Measurements from ENCODE around the gene PSME2.
A peak's percentile ranks its signal among the peaks of the same experiment; 100 is the strongest.

Gene PSME2

DNA sequence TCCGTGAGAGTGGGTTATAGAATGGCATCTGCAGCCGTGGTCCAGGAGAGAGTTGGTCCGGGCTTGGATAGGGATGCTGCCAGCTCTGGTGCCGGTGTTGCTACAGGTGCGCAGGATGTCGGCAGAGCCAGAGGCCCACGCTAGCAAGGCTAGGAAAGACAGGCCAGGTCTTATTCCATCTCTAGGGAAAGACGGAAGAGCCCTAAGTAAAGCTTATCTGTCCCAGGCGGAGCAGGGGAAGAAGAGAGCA lies 10.9 kb downstream of the PSME2 start (continued):
- TF ChIP-seq ZNF549 (tag by site-specific recombination; IDR thresholded peaks at IDR 0.05) (no peak), ZBTB20 (tag by site-specific recombination; IDR thresholded peaks at IDR 0.05) (0 out of 2 replicates have a peak, but pooled peaks have one; percentile 28), ZNF544 (tag by site-specific recombination; IDR thresholded peaks at IDR 0.05) (no peak), ZFP3 (tag by site-specific recombination; IDR thresholded peaks at IDR 0.05; ENCODE audit: low read depth) (no peak), ZNF202 (tag by site-specific recombination; IDR thresholded peaks at IDR 0.05; ENCODE audit: borderline replicate concordance) (no peak), SCRT1 (tag by site-specific recombination; IDR thresholded peaks at IDR 0.05; ENCODE audit: borderline replicate concordance) (peak; percentile 94), ZBTB17 (tag by site-specific recombination; IDR thresholded peaks at IDR 0.05) (no peak; the same call in 1 of the 2 replicates), ZNF214 (tag by site-specific recombination; IDR thresholded peaks at IDR 0.05; ENCODE audit: borderline replicate concordance) (no peak), ZNF169 (tag by site-specific recombination; IDR thresholded peaks at IDR 0.05) (no peak), KLF1 (tag by site-specific recombination; IDR thresholded peaks at IDR 0.05) (no peak), SP2 (tag by site-specific recombination; IDR thresholded peaks at IDR 0.05) (no peak), ZBTB7A (tag by site-specific recombination; IDR thresholded peaks at IDR 0.05; ENCODE audit: low read depth) (no peak)
- TF ChIP-seq, protein P1, sequence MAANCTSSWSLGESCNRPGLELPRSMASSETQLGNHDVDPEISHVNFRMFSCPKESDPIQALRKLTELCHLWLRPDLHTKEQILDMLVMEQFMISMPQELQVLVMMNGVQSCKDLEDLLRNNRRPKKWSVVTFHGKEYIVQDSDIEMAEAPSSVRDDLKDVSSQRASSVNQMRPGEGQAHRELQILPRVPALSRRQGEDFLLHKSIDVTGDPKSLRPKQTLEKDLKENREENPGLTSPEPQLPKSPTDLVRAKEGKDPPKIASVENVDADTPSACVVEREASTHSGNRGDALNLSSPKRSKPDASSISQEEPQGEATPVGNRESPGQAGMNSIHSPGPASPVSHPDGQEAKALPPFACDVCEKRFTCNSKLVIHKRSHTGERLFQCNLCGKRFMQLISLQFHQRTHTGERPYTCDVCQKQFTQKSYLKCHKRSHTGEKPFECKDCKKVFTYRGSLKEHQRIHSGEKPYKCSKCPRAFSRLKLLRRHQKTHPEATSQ (tag by site-specific recombination; IDR thresholded peaks at IDR 0.05), result no peak

DNA sequence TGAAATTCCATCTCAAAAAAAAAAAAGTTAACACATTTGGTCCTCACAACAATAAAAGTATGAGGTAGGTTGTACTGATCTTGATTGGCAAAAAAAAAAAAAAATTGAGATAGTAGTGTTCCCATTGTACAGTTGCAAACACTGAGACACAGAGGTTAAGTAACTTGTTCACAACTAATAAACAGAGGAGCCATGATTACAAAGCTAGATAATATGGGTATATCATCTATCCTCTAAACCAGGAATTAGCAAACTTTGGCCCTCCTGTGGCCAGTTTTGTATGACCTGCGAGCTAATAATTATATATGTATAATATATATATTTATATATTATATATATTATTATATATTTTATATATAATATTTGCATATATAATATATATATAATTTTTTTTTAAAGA lies 12.7 kb downstream of the PSME2 start:
- ChIA-PET CTCF (interaction anchor here (0.6 to 1.5 kb wide), 2 partner anchors 18 to 23 kb away, joined by 4 to 7 read pairs; no protein-coding TSS in a partner anchor), POLR2A (interaction anchor here (0.9 to 1.2 kb wide), 3 partner anchors 13 to 40 kb away, joined by 3 to 5 read pairs (median 4); partner anchors contain the start of genes PCK2, PSME2 and RNF31)
- Histone ChIP-seq H3K36me3 (ENCODE audit: control insufficient read depth in 2 of 2, insufficient read depth in 1 of 2, low read length in 2 of 2) (peaks cover 1 to 16% of the 10 kb centered on the region in 2 experiments), H3K4me3 (ENCODE audit: low read depth, low read length) (no peak overlapping the region), H3K4me1 (ENCODE audit: control insufficient read depth, insufficient read depth, low read length) (no peaks in the 10 kb centered on the region; the same call in 1 of the 2 replicates), H3K9me3 (ENCODE audit: control insufficient read depth, insufficient read depth, low read depth, low read length) (no peaks in the 10 kb centered on the region), H3K27ac (ENCODE audit: extremely low read depth, low read depth, low read length) (no peak overlapping the region)
- TF ChIP-seq ZFP3 (tag by site-specific recombination; IDR thresholded peaks at IDR 0.05; ENCODE audit: low read depth) (no peak), RBAK (tag by site-specific recombination; IDR thresholded peaks at IDR 0.05) (no peak), ZNF266 (tag by site-specific recombination; IDR thresholded peaks at IDR 0.05; ENCODE audit: low read depth) (no peak), TRIM28 (IDR thresholded peaks at IDR 0.05; ENCODE audit: borderline replicate concordance, low read length) (no peak), SCRT2 (tag by site-specific recombination; IDR thresholded peaks at IDR 0.05) (no peak), ZNF544 (tag by site-specific recombination; IDR thresholded peaks at IDR 0.05) (no peak)
- TF ChIP-seq, protein P2, sequence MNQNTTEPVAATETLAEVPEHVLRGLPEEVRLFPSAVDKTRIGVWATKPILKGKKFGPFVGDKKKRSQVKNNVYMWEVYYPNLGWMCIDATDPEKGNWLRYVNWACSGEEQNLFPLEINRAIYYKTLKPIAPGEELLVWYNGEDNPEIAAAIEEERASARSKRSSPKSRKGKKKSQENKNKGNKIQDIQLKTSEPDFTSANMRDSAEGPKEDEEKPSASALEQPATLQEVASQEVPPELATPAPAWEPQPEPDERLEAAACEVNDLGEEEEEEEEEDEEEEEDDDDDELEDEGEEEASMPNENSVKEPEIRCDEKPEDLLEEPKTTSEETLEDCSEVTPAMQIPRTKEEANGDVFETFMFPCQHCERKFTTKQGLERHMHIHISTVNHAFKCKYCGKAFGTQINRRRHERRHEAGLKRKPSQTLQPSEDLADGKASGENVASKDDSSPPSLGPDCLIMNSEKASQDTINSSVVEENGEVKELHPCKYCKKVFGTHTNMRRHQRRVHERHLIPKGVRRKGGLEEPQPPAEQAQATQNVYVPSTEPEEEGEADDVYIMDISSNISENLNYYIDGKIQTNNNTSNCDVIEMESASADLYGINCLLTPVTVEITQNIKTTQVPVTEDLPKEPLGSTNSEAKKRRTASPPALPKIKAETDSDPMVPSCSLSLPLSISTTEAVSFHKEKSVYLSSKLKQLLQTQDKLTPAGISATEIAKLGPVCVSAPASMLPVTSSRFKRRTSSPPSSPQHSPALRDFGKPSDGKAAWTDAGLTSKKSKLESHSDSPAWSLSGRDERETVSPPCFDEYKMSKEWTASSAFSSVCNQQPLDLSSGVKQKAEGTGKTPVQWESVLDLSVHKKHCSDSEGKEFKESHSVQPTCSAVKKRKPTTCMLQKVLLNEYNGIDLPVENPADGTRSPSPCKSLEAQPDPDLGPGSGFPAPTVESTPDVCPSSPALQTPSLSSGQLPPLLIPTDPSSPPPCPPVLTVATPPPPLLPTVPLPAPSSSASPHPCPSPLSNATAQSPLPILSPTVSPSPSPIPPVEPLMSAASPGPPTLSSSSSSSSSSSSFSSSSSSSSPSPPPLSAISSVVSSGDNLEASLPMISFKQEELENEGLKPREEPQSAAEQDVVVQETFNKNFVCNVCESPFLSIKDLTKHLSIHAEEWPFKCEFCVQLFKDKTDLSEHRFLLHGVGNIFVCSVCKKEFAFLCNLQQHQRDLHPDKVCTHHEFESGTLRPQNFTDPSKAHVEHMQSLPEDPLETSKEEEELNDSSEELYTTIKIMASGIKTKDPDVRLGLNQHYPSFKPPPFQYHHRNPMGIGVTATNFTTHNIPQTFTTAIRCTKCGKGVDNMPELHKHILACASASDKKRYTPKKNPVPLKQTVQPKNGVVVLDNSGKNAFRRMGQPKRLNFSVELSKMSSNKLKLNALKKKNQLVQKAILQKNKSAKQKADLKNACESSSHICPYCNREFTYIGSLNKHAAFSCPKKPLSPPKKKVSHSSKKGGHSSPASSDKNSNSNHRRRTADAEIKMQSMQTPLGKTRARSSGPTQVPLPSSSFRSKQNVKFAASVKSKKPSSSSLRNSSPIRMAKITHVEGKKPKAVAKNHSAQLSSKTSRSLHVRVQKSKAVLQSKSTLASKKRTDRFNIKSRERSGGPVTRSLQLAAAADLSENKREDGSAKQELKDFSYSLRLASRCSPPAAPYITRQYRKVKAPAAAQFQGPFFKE (tag by site-specific recombination; IDR thresholded peaks at IDR 0.05; ENCODE audit: borderline replicate concordance), result no peak
- TF ChIP-seq, protein P3, sequence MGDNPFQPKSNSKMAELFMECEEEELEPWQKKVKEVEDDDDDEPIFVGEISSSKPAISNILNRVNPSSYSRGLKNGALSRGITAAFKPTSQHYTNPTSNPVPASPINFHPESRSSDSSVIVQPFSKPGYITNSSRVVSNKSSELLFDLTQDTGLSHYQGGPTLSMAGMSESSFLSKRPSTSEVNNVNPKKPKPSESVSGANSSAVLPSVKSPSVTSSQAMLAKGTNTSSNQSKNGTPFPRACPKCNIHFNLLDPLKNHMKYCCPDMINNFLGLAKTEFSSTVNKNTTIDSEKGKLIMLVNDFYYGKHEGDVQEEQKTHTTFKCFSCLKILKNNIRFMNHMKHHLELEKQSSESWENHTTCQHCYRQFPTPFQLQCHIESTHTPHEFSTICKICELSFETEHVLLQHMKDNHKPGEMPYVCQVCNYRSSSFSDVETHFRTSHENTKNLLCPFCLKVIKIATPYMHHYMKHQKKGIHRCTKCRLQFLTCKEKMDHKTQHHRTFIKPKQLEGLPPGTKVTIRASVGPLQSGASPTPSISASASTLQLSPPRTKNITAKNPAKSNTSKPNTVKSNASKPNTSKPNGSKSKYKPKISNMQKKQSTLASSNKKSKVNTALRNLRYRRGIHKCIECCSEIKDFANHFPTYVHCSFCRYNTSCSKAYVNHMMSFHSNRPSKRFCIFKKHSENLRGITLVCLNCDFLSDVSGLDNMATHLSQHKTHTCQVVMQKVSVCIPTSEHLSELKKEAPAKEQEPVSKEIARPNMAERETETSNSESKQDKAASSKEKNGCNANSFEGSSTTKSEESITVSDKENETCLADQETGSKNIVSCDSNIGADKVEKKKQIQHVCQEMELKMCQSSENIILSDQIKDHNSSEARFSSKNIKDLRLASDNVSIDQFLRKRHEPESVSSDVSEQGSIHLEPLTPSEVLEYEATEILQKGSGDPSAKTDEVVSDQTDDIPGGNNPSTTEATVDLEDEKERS (tag by site-specific recombination; IDR thresholded peaks at IDR 0.05), result no peak
- TF ChIP-seq, protein P4, sequence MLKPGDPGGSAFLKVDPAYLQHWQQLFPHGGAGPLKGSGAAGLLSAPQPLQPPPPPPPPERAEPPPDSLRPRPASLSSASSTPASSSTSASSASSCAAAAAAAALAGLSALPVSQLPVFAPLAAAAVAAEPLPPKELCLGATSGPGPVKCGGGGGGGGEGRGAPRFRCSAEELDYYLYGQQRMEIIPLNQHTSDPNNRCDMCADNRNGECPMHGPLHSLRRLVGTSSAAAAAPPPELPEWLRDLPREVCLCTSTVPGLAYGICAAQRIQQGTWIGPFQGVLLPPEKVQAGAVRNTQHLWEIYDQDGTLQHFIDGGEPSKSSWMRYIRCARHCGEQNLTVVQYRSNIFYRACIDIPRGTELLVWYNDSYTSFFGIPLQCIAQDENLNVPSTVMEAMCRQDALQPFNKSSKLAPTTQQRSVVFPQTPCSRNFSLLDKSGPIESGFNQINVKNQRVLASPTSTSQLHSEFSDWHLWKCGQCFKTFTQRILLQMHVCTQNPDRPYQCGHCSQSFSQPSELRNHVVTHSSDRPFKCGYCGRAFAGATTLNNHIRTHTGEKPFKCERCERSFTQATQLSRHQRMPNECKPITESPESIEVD (tag by site-specific recombination; IDR thresholded peaks at IDR 0.05), result no peak
- TF ChIP-seq, protein P5, sequence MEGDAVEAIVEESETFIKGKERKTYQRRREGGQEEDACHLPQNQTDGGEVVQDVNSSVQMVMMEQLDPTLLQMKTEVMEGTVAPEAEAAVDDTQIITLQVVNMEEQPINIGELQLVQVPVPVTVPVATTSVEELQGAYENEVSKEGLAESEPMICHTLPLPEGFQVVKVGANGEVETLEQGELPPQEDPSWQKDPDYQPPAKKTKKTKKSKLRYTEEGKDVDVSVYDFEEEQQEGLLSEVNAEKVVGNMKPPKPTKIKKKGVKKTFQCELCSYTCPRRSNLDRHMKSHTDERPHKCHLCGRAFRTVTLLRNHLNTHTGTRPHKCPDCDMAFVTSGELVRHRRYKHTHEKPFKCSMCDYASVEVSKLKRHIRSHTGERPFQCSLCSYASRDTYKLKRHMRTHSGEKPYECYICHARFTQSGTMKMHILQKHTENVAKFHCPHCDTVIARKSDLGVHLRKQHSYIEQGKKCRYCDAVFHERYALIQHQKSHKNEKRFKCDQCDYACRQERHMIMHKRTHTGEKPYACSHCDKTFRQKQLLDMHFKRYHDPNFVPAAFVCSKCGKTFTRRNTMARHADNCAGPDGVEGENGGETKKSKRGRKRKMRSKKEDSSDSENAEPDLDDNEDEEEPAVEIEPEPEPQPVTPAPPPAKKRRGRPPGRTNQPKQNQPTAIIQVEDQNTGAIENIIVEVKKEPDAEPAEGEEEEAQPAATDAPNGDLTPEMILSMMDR (tag by site-specific recombination; IDR thresholded peaks at IDR 0.05), result no peak
